ENCODE results near the gene TFR2.

- TF ChIP-seq CTCF (IDR thresholded peaks at IDR 0.05) (peak in 3 of 7 experiments; percentile 9 to 42 (median 25)), POLR2A (IDR thresholded peaks at IDR 0.05) (no peak)
Measured at GRCh38 chr7:100588438-100588837, 52.9 kb downstream of the TFR2 start.
